Stimulated activated CD4-positive, alpha-beta T cell treated with anti-CD3 and anti-CD28 coated beads, Interleukin-2, amount 100 ng/mL, for 24 hours (primary cell): ENCODE measurements around the gene HNRNPUL1.
A peak's percentile ranks its signal among the peaks of the same experiment; 100 is the strongest.

Experiments
- DNase-seq, 2 donors: peaks; one replicate each; pipeline ENCODE4 v3.0.0-alpha.2; 2020

Gene HNRNPUL1

DNA sequence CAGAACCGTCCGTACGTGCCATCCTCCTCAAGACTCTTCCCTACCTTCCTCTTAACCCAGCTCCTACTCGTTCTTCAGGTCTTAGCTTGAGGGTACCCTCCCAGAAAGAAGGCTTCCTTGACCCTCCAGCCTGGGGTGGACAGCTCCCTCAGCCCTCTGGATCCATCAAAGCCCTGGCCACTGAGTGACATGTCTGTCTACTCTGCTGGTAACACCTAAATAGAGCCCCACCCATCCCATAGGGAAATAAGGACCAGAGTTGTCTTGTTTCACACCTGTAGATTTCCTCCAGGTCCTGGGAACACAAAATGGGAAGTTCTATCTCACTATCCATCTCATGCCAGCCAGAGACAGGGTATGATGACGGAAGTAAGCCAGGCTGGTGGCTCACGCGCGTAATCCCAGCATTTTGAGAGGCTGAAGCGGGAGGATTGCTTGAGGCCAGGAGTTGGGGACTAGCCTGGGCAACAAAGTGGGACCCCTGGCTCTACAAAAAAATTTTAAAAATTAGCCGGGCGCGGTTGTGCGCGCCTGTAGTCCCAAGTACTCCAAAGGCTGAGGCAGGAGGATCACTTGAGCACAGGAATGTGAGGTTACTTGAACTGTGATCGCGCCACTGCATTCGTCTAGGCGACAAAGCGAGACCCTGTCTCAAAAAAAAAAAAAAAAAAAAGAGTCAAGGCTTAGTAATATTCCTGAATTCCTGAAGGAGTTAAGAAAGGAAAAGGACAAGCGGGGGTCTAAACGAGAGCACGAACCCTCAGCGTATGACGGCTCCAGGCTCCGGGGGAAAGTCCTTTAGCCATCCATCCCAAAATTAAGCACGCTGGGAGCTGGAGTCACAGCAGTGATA, 45.2 kb downstream of the HNRNPUL1 start:
- no peak for DNase-seq

DNA sequence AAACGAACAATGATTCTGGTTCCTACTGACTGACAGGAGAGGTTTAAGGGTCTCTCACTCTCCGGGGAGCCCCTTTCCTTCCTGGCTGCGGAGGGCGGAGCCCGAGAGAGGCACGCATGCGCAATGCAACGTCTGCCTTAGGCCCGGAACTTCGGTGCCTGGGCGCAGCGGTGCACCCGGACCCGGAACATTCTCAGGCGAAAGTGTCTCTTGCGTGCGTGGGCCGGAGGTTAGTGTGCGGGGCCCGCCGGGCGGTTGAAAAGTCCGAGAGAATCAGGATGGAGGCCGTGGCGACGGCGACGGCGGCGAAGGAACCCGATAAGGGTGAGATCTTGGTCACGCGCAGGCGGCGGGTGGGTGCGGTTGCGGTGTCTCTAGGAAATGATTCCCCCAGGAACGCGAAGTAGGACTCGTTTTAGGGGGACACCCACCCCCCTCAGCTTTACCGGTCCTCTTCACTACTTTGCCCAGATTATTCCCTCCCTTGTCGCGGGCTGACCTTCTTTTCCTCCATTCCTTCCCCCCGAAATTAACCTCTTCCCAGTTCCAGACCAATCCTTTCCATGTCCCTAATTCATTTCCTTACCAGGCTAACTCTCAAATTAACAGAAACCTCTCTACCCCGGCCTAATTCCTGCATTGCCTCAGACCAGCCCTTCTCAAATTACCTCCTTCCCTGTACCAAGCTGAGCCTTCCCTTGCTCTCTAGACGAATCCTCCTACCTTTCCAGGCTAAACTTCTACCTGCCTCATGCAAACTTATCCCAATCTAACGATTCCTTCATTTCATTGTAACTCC, 46.1 kb downstream of the HNRNPUL1 start, which contains the start of gene CCDC97:
Gene CCDC97 (plus strand): TSS at position 140 of the 799 bp plus-strand sequence. CDS start 139 bp downstream, at position 279.
- peak; percentile 88 to 89 for DNase-seq

DNA sequence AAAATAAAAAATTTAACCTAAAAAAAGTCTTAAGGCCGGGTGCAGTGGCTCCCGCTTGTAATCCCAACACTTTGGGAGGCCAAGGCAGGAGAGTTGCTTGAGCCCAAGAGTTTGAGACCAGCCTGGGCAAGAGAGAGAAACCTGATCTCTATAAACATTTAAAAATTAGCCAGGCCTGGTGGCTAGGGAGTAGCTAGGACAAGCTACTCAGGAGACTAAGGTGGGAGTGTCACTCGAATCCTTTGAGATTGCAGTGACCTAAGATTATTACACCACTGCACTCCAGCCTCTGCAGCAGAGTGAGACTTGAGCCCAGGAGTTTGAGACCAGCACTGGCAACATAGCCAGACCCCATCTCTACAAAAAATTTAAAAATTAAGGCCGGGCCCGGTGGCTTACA, 46.9 kb downstream of the HNRNPUL1 start:
- no peak for DNase-seq

DNA sequence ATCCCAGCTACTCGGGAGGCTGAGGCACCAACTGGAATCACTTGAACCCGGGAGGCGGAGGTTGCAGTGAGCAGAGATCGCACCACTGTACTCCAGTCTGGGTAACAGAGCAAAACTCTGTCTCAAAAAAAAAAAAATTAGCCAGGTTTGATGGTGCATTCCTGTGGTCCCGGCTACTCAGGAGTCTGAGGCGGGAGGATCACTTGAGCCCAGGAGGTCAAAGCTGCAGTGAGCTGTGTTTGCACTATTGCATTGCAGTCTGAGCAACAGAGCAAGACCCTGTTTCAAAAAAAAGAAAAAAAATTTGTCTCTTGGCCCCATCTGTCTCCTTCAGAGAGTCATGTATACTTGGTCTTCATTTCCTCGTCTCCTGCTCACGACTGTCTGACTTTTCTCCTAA, 47.4 kb downstream of the HNRNPUL1 start:
- no peak for DNase-seq

DNA sequence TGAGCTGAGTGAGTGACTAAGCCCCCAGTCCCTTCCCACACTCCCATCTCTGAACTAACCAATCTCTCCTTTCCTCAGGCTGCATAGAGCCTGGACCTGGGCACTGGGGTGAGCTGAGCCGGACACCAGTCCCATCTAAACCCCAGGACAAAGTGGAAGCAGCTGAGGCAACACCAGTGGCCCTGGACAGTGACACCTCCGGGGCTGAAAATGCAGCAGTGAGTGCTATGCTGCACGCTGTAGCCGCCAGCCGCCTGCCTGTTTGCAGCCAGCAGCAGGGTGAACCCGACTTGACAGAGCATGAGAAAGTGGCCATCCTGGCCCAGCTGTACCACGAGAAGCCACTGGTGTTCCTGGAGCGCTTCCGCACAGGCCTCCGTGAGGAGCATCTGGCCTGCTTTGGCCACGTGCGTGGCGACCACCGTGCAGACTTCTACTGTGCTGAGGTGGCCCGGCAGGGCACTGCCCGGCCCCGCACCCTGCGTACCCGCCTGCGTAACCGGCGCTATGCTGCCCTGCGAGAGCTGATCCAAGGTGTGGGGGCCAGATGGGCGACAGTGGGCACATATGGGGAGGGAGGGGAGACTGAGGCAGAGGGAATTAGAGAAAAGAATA, 52.2 kb downstream of the HNRNPUL1 start:
- no peak for DNase-seq

DNA sequence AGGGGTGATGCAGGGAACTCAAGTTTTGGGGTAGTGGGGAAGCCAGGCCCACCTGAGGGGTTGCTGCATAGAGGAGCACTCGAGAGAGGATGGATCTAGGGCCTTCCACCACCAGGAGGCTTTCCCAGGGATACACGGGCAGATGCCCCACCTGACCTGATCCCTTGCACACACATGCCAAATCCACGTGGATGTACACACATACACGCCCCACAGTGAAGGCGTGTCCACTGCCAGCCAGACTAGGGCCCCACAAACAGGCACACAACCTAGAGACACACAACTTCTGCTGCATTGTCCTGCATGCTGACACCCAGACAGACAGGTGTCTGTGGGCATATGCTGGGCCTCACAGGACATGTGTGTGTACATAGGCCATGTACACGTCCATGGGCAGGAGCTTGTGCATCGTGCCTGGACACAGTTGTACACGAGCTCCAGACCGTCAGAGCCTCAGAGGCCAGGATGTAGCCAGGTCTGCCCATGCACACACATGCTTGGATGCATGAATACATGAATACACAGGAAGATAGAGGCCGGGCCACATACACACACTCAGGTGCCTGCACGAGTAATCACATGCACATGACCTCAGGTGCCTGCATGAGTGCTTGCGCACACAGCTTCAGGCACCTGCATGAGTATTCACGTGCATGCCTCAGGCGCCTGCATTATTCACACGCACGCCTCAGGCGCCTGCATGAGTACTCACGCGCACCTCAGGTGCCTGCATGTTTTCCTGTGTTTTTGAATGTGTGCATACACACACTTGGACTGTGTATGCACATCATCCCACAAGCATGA, 54.7 kb downstream of the HNRNPUL1 start:
- DNase-seq: no peak

DNA sequence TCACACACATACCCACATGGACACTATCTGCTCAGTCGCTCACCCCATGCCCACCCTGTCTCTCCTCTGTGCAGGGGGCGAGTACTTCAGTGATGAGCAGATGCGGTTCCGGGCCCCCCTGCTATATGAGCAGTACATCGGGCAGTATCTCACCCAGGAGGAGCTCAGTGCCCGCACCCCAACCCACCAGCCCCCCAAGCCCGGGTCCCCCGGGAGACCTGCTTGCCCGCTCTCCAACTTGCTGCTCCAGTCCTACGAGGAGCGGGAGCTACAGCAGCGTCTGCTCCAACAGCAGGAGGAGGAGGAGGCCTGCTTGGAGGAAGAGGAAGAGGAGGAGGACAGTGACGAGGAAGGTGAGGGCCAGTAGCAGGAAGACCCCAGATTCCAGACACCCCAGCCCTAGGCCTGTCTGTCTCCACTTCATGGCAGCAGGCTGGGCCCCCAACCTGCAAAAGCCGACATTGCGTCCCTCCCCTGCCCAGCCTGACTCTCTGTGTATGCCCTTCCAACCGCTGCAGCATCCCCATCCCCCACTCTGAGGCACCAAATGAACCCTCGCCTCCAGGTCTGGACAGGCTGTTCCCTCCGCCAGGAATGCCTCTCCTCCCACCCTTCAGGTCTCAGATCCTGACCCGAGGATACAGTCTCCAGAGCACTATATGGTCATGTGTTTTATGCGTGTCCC, 55.5 kb downstream of the HNRNPUL1 start:
- DNase-seq: no peak

DNA sequence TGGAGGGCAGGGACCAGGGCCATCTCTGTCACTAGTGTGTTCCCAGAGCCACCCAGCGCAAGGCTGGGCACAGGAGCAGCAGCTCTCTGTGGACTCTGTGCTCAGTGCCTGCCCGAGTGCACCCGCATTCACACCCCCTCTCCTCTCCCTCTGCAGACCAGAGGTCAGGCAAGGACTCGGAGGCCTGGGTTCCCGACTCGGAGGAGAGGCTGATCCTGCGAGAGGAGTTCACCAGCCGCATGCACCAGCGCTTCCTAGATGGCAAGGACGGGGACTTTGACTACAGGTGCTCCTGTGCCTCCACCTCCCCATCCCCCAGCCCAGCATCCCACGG, 56.0 kb downstream of the HNRNPUL1 start:
- no peak for DNase-seq

DNA sequence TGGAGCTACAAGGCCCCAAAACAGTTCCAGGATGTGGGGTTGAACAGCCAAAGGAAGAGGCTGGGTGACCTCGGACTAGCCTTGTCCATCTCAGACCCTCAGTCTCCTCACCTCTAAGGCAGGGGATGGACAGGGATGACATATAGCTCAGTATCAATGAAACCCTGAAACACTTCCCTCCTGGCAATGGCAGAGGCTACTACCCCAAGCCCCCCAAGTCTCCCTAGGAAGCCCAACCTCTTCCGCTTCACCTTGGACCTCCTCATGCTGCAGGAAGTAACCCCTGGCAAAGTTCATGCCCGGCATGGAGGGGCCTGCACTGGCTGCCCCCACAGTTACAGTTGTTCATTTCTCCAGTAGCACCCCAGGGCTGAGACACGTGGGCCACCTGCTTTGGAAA, 56.4 kb downstream of the HNRNPUL1 start:
- no peak for DNase-seq

DNA sequence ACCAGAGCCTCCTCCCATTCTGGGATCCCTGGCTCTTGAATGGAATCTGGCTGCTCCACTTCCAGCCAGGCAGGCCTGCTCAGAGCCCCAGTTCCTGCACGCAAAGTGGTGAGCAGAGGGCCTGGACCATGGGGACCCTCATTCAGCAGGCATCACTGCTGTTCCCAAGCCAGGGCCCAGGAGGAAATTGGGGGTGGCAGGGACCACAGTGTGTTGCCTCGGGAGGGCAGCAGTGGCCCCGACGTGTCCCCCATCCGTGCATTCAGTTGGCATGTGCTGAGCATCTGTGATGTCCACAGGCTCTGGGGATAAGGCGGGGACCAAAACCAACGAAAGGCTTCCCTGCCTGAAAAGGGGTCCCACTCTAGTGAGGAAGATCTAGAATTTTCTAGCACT, 57.0 kb downstream of the HNRNPUL1 start:
- no peak for DNase-seq

DNA sequence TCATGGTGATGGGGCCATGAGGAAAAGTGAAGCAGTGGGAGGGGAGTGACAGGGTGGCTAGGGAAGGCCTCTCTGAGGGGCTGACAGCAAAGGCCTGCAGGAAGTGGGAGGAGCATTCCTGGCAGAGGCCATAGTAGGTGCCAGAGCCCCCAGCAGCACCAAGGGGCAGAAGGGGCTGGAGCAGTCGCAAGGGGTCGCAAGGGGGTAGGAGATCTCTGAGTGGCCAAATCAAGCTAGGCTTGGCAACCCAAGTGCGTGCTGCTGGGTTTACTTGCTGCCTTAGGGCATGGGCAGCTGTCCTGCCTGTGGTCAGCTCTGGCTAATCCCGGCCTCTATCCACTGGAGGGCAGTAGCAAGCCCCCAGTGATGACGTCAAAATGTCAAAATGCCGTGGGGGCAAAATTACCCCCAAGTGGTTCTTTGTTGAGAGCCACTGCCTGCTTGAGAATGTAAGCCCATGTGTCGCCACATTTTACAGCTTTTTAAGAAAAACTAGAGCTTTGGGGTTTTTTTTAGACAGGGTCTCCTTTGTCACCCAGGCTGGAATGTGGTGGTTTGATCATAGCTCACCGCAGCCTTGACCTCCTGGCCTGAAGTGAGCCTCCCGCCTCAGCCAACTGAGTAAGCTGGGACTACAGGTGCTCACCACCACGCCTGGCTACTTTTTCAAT, 57.6 kb downstream of the HNRNPUL1 start:
- no peak for DNase-seq

DNA sequence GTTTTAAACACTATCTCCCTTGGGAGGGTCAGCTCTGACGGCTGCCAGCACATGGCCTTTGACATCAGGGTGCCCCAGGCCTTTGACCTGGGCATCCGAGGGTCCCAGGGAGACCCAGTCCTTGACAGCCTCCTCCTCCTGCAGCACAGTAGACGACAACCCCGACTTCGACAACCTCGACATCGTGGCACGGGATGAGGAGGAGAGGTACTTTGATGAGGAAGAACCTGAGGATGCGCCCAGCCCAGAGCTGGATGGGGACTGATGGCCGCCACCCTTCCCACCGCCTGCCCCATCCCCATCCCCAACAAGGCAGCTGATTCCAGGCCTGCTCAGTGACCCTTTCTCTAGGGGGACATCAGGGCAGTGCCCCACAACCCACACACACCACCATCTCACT, 58.3 kb downstream of the HNRNPUL1 start:
- DNase-seq: no peak

DNA sequence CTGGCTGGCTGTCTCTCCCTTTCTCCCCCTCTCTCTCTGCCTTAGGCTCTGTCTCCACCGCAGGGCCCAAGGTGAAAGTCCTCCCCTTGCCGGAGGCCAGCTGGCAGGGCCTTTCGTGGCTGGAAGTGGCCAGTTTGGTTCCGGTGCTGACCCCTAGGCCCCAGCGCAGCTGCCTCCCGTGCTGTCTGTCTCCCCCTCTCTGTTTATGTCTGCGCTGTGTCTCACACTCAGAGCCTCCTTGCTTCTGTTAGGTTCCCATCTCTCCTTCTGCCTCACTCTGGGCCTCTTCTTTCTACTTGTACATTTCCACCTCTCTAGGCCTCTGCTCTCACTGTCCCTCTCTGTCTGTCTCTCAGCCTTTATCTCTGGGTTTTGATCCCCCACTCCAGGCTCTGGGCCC, 58.9 kb downstream of the HNRNPUL1 start:
- no peak for DNase-seq

DNA sequence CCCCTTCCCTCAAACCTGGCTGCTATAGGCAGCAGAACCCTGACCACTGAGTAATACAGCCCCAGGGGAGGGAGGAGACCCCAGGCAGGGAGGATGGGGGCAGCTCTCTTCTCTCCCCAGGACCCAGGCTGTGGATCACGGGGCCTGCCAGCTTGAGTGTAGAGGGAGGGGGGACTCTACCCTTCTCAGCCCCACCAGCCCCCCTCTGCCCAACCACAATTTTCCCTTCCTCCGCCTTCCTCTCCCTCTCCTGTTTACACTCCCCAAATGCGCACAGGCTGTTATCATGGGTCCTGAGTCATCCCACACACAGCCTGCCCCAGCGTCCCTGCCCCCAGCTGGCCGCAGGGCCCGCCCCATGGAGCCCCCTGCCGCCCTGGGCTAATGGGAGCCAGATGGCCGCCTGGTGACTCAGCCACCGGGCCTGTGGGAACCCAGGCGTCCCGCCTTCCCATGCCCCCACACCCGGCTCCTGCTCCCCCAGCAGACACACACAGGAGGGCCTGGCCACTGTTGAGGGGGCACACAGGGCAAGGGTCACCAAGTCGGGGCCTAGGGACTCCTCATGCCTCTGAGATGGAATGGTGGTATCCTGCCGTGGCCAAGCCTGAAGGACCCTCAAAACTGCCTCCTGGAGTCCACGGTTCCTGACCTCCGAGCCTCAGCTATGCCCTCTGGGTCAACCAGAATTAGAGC, 59.4 kb downstream of the HNRNPUL1 start:
- DNase-seq: no peak

DNA sequence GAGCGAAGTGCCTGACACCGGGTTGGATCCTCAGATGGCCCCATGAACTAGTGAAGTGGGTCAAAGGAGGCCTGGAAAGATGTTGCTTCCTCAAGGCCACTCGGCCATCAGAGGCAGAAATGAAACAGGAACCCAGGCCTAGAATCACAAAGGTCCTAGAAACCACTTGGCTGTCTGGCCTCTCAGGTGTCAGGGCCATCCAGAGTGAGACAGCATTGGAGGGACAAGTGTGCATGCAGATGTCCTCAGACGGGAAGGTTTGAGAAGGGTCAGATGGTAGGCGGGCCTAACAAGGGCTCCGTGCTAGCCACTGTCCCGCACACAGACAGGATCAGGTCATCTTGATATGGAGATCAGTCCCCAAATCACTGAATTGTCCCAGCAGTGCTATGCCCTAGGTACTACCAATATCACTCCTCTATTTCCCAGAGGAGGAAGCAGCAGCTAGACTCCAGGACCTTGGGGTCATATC, 60.1 kb downstream of the HNRNPUL1 start:
- no peak for DNase-seq

DNA sequence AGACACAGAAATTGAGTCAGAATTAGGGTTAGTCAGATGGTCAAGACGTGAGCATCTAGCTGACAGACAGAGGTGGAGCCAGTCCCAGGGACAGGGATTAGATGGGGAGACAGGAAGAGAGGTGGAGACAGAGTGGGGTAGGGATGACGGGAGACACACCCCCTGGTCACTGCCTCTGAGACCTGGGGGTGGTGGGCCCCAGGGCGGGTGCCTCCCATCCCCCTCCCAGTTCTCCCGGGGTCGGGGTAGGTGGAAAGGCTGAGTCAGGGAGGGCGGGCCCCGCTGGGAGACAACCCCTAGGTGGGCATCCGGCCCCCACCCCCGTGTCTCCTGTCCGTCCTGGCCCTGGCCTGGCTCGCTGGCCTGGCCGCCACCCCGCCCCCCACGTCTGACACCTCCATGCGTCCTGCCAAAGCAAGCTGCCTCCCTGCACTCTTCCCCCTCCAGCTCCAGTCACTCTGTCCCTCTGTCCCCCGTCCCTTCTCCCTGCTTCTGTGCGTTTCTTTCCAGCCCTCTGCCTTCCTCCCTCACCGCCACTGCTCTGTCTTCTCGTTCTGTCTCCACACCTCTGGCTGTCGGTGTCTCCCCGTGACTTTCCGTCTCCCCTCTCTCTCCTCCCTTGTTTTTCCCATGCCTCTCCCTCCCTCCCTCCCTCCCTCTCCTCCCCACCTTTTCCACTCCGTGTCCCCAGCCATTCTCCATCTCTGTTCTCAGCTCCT, 60.9 kb downstream of the HNRNPUL1 start:
- DNase-seq: no peak

DNA sequence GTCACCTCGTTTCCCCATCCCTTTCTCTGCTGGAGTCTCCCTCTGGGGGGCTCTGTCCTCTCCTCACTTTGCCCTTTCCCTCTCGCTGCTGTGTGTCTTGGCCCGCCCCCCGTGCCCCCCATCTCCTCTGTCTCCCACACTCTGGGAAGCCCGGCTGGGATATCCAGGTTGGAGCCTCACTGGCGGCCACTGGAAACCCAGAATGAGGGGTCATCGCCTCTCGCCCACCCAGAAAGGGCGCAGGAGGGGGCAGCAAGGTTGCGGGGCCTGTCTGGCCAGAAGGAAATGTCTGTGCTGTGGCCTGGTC, 61.4 kb downstream of the HNRNPUL1 start:
- DNase-seq: no peak

DNA sequence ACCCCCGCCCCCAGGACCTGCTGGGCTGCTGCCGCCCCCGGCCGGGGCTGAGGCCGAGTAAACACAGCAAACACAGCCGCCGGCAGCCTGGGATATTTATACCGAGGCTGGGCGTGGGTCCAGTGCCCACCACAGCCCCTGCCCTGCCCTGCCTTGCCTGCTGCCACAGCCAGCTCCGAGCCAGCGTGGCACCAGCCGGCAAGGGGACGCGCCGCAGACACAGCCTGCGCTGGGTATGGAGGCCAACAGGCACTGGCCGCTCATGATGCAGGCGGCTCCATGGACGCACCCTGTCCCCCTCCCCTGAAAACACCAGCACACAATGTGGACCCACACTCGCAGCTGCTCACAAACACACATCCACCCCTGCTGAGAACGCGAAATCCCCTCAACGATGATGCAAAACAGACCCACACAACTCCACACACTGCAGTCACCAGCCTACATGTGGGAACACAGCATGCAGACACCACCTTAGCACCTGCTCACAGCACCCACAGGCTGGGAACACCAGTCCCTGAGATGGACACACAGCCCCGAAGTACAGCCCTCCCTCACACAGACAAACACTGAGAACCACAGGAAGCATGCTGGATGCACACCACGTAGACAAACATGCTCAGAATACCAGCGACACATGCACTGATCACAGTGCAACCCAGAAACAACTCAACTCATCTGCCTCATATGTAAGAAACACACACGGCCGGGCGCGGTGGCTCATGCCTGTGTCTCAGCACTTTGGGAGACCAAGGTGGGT, 62.0 kb downstream of the HNRNPUL1 start:
- no peak for DNase-seq

DNA sequence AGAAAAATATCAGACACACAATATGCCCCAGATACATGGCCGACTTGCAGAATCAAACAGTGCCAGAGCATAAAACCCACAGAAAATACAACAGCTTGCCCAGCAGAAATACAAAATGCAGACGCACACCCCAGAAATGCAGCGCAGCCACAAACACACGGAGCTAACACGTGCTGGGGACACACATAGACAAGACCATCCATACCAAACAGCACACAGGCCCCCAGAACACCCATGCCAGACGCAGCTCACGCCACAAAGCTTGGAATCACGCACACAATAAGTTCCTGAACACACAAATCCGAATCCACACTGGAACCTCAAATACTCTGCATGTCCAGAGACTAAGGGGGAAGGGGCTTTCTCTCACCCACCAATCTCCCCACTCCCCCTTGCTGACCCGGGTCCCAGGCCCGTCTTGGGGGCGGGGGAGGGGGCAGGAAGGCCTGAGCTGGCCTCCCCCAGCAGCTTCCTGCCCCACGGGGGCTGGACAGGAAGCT, 63.0 kb downstream of the HNRNPUL1 start:
- no peak for DNase-seq
